ENCODE data around the gene MID1.

DNA sequence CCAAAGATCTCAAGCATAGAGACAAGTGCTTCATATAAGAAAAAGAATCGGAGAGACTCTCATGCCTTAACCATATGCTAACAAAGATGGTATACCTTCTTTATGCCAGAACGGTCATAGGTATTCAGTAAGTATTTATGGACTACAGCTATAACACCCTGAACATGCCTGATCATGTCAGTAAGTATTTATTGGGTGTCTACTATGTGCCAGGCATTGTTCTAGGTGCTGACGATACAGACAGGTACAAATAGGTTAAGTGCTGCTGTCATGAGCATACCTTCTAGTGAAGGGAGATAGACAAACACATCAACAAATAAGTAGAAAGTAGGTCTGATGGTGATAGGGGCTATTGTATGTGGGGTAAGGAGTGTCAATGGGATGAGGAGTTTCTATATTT is 9.5 kb upstream of the MID1 start:
- TF ChIP-seq, protein P1, sequence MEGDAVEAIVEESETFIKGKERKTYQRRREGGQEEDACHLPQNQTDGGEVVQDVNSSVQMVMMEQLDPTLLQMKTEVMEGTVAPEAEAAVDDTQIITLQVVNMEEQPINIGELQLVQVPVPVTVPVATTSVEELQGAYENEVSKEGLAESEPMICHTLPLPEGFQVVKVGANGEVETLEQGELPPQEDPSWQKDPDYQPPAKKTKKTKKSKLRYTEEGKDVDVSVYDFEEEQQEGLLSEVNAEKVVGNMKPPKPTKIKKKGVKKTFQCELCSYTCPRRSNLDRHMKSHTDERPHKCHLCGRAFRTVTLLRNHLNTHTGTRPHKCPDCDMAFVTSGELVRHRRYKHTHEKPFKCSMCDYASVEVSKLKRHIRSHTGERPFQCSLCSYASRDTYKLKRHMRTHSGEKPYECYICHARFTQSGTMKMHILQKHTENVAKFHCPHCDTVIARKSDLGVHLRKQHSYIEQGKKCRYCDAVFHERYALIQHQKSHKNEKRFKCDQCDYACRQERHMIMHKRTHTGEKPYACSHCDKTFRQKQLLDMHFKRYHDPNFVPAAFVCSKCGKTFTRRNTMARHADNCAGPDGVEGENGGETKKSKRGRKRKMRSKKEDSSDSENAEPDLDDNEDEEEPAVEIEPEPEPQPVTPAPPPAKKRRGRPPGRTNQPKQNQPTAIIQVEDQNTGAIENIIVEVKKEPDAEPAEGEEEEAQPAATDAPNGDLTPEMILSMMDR (IDR thresholded peaks at IDR 0.05), result no peak
- TF ChIP-seq POLR2A (IDR thresholded peaks at IDR 0.05) (no peak), POLR2AphosphoS5 (IDR thresholded peaks at IDR 0.05) (no peak)

Measured in prostate gland (tissue), 2 donors.